NCI-H128 (cell line): Measurements from ENCODE around the gene CERS1.

ENCODE experiments used
- DNase-seq: peaks from one replicate; lab custom pipeline; 2025; ENCODE audit not compliant: unreplicated experiment; lab: John Stamatoyannopoulos, UW

Gene CERS1

DNA sequence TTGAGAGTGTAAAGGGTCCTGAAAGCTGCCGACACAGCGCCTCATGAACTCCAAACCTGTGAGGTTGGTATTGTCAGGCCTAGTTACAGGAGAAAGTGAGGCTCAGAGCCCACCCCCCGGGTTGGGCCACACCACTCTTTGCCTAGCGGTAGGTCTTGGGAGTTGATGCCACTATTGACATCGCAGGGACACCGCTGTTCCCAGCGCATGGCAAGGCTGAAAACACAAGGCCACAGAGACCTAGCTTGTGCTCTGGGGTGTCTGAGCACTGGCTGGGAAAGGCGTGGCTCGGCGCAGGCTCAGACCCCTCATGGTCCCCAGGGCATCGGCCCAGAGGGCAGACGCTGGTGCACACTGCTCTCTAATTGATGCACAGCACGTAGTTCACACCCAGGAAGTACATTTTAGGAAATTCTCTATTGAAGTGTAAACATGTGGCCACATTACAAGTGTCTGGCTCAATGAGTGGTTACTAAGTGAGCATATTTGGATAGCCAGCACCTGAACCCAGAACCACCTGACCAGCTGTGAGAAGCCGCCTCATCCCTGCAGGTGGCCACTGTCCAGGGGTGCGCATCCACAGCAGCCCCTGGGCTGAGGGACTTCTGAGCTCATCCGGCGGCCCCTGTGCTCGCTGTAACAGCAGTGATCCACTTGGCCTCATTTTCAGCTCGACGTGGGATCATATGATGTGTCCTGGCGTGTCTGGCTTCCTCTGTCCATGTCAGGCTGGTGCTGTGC lies 36.9 kb downstream of the CERS1 start:
- no peak for DNase-seq

DNA sequence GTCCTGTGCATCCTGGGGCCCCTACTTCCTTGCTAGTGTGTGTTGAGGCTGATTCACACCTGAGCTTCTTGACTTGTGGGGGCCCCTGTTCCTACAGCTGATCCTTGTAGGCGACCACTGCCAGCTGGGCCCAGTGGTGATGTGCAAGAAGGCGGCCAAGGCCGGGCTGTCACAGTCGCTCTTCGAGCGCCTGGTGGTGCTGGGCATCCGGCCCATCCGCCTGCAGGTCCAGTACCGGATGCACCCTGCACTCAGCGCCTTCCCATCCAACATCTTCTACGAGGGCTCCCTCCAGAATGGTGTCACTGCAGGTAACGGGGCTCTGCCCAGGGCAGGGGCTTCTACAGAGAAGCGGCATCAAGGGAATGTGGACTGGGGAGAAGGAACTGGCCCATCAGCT lies 38.7 kb downstream of the CERS1 start:
- DNase-seq, result no peak

DNA sequence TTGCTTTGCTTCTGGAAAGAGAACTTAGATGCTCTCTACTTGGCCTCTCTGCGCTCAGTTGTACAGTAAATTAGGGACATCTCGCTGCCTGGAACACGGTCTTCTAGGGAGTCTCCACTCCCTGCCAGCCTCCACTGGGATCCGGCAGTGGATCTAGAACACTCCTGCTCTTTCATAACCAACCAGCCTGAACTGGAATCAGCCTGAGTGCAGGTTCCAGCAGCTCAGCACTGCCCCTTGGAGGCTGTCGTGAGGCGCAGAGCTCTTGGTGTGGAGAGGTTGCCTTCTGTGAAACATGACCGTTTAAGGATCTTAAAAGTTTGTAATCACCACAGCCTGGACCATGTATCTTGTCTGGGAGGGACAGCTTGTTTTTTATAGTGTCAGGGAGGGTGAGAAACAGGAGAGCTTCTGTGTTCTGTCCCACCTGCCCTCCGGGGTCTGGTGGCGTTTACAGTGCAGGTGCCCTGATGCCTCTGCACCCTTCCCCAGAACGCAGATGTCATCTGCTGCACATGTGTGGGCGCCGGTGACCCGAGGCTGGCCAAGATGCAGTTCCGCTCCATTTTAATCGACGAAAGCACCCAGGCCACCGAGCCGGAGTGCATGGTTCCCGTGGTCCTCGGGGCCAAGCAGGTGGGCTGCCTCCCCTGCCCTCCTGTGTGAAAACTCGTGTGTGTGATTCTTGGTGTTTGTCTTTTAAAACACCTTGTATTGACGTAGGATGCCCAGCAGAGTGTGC lies 39.4 kb downstream of the CERS1 start:
- no peak for DNase-seq

DNA sequence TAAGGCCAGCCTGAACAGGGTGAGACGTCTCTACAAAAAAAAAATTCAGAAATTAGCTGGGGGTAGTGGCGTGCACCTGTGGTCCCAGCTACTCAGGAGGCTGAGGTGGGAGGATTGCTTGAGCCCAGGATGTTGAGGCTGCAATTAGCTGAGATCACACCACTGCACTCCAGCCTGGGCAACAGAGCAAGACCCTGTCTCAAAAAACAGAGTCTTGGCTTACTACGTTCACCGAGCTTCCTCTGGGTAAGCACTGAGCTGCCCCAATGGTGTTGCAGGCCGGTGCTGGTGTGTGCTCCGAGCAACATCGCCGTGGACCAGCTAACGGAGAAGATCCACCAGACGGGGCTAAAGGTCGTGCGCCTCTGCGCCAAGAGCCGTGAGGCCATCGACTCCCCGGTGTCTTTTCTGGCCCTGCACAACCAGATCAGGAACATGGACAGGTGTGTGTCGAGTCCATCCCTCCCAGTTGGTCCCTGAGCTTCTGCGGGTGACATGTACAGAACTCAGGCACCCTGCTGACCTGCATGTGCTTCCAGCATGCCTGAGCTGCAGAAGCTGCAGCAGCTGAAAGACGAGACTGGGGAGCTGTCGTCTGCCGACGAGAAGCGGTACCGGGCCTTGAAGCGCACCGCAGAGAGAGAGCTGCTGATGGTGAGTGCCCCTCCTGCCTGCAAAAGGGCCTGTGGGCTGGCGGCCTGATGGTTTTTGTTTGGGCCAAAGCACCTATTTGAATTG lies 40.1 kb downstream of the CERS1 start:
- no peak for DNase-seq

DNA sequence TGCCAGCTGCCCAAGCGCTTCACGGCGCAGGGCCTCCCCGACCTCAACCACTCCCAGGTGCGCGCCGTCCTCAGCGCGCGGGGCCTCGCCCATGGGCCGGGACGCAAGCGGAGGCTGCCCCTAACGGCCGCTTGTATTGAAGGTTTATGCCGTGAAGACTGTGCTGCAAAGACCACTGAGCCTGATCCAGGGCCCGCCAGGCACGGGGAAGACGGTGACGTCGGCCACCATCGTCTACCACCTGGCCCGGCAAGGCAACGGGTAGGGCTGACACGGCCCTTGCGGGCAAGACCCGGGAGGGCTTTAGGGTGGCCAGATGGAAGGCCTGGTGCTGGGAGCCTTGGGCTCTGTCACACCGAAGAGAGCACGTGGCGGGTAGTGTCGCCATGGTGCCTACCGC lies 41.0 kb downstream of the CERS1 start:
- no peak for DNase-seq

DNA sequence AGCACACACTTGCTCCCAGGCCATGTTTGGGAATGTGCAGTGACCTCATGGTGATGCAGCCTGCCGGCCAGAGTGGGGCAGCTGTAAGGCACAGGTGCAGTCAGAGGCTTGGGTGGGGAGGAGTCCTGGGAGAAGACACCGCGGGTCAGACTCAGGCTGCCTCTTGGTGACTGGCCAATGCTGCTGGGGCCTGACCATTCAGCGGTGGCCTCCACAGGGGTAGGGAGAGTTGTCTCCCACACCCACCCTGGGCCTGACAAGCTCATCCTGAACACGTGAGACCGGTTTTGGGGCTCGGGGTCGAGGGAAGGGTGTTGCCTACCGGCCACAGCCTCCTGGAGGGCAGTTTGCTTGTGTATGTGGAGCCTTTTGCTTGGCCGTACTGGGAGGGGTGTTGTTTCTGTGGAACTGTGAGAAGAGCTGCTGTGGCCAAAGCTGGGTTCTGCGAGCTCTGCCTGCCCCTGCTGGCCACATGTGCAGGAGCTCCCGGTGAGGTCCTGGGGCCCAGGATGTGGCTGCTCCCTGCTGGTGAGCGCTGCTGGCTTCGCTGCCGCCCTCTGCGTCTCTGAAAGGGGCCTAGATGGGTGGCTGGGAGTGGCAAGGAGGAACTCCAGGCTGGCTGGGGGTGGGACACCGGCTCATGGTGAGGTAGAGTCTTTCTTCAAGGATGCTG lies 42.1 kb downstream of the CERS1 start:
- no peak for DNase-seq

DNA sequence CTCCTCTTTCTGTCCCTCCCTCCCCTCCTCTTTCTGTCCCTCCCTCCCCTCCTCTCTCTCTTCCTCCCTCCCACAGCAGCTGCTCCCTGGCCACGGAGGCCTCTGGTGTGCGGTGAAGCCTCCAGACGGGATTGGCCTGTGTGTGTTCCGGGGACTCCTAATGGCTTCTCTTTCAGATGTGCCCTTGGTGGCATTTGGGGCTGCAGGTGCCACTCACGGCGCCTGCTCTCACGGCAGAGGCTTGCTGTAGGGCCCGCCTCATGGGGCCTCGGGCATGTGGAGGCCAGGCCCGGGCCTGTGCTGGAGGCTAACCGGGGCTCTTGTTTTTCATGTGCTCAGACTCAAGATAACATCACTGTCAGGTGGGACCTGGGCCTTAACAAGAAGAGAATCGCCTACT lies 43.3 kb downstream of the CERS1 start:
- DNase-seq, result no peak

DNA sequence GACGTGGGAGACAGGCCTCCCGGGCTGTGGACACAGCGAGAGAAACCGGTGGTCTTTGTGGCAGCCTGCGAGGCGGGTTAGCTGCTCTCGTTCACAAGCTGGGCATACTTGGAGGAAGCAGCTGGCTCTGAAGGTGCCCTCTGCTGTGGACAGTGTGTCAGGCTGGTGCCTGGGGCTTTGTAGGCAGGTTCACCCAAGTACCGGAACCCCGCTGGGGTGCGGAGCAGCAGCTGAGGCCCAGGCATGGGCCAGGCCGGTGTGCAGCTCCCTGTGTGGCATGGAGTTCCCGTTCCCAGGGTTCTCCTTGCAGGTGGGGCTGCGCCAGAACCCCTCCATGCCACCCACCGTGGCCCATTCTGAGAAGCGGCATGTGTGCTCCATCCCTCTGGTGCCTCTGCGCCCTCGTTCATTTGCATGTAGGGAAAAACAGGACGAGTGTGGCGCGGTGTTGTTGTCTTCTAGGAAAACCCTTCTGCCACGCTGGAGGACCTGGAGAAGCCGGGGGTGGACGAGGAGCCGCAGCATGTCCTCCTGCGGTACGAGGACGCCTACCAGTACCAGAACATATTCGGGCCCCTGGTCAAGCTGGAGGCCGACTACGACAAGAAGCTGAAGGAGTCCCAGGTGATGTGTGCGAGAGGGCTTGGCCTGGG lies 44.2 kb downstream of the CERS1 start:
- no peak for DNase-seq

DNA sequence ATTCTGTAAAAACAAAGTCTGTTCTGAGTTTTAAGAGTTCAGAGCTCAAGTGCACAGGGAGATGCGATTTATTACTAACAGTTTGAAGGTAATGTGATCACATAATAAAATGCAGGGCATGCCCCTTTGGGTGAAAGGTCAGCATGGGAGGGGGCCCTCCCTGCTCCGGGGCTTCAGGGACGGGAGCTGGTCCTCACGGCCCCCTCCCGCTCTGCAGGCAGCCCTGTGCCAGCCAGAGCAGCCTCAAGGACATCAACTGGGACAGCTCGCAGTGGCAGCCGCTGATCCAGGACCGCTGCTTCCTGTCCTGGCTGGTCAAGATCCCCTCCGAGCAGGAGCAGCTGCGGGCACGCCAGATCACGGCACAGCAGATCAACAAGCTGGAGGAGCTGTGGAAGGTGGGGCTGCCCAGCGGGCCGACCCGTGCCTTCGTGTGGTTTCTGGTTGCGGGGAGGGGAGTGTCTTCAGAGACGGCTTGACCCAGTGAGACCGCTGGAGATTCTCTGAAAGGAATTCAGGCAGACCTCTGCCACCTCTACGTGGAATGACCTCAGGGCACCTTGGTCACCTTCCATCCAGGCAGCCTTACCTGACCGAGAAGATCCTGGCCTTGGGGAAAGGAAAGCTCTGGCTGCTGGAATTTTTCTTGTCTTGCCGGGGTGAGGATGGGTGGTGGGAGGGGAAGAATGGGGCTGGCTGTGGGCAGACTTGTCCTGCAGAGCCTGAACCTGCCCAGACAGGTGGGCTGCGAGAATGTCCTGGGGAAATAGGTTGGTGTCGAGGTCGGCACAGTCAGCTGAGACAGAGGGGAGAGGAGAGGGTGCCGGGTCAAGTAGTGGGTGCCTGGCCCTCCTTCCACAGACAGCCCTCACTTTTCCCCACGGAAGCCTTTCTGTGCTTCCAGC lies 45.2 kb downstream of the CERS1 start:
- no peak for DNase-seq

DNA sequence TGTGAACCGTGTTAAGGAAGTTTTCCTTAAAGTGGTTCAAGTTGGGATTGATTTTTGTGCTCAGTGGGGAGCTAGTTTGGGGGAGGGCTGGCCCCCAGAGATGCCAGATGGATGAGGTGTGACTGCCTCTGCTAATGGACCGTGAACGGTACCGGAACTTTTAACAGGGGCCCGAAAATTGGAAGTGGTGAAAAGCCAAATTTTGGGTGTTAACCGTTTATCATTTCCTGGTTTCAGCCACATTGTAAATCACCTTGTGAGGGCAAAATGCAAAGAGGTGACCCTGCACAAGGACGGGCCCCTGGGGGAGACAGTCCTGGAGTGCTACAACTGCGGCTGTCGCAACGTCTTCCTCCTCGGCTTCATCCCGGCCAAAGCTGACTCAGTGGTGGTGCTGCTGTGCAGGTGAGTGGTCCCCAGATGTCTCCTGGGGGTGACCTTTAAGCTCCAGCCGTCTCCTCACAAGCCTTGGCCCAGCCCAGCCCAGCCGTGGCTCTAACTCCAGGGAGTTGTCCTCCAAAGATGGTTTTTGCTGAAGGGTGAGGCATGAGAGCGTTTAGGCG lies 46.0 kb downstream of the CERS1 start:
- DNase-seq, result no peak

DNA sequence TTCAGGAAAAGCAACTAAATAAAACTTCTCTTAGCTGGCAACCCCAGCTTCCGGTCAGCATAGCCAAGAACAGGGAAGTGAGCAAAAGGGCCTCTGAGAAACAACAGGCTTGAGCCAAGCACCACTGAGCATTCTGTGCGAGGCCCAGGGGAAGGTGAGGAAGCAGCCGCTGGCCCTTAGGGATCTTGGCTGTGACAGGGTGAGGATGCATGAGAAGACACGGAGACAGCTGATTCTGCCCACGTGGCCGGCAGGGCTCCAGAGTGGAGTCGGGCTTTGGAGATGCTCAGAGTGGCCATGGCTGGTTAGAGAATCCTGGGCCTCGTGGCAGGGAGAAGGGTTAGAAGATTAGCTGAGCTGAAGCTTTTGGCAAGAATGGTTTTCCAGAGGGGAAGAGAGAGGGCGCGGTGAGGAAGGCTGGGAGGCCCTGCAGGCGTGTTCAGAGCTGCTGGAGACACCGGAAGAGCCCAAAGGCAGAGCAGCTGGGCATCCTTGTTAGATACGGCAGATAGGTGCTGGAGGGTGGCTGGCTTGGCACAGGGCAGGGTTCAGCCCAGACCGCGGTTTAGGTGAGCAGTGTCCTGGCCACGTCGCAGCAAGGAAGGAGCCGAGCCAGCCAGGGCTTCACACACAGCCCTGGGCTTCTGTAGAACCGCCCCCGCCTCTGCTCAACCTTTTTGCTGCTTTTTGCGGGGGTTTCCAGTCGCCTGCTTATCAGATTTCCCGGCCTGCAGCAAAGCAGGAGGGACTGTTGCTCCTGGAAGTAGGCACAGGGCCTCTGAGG lies 46.9 kb downstream of the CERS1 start:
- DNase-seq, result no peak

DNA sequence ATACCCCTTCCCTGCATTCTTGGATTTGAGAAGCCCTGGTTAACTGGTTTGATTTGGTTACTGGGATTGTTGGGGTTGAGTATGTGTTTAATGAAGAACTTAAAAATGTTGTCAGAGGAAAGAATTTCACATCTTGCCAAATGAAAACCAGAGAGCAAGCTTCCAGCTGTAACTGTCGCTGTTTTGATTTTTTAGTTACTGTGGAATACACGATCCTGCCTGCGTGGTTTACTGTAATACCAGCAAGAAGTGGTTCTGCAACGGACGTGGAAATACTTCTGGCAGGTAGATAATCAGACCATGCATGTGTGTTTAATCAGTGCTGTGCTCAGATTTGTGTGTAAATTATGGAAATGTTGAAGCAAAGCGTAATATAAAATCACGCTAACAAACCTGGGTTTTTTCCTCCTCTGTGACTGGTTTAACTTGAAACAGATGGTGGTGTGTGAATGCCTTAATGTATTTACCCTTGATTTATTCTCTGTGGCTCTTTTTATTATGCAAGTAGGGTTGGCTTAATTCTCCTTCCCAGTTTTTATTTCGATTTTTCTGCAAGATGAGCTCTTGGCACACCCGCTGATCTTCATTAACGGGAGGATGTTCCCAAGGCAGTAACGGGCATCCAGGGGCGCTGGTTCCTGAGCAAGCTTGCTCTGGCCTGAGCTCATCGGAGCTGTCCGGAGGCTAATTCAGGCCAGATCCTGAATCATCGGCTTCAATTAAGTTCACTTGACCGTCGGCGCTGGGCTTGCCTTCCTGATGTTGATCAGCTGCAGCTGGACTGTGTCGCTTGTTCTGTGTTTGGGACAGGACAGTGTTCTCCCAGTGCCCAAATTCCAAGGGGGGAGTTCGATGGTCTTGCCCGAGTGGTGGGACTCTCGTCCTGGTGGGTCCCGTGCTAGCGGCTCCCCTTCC lies 48.2 kb downstream of the CERS1 start:
- no peak for DNase-seq

DNA sequence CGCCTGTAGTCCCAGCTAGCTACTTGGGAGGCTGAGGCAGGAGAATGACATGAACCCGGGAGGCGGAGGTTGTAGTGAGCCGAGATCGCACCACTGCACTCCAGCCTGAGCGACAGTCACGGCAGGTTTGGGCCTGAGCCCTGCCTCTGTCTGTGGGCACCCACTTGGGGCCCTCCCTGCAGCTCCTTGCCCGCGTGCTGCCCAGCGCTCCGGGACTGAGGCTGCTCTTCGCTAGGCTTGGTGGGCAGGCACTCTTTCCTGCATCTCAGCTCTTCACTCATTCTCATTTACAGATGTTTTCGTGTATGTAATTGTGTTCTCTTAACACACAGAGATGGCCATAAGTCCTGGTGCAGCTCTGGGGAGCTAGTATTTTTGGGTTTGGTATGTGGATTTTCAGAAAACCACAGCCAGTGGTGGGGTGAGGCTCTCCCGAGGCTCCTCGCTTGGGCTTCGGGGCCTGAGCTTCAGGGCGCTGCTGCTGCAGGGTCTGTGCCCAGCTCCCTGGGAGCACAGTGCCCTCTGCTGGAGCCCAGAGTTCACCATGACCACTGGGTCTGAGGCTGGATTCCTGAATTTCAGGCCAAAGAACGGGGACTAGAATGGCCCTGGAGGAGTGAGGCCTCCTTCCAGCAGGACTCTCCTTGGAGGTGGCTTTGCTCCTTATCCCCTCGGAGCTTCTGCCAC lies 49.0 kb downstream of the CERS1 start:
- DNase-seq, result no peak

DNA sequence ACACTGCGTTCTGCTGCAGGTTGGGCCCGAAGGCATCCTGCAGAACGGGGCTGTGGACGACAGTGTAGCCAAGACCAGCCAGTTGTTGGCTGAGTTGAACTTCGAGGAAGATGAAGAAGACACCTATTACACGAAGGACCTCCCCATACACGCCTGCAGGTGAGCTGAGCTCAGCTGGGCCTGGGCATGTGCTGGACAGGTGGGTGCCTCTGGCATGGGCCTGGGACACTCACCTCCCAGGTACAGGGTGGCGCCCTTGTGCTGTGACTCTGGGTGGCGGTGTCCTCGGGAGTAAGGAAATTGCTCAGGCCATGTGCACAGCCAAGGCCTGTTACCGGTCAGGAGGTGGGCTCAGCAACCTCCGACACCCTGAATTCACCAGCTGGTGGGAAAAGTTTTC lies 50.0 kb downstream of the CERS1 start:
- DNase-seq, result no peak

DNA sequence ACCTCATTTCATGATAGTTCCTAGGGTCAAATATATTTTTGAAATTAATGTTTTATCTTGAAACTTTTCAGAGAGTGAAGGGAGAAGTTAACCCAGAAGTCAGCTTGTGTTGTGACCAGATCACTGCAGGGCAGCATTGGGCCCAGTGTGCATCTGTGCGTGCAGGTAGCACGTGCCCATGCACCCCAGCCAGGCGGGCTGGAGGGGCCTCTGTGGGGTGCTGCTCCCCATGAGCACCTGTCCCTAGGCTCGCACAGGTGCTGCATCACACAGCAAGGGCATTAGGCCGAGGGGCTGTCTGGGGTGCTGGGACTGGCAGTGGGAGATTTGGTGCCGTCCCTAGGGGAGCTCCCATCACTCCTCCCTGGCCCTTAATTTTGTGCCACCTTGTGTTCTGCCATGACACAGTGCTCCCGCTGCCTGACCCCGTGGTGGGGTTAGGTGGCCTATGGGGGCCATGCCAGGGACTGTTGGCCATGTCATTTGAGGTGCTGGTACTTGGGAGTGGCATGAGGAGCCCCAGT lies 51.1 kb downstream of the CERS1 start:
- DNase-seq, result no peak

DNA sequence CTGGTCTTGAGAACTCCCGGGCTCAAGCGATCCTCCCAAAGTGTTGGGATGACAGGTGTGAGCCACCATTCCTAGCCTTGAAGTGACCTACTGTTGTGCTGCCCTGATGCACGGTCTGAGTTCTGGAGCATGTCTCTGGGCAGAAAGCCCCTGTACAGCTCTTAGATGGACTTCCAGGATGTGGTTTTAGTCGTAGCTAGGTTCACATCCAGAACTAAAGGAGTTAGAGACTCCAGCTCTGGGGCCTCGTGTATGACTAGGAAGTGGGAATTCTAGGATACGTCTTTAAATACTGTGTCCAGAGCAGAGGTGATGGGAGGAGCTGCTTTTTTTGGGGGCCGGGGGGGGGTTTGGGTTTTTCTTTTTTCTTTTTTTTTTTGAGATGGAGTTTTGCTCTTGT lies 52.0 kb downstream of the CERS1 start:
- no peak for DNase-seq

DNA sequence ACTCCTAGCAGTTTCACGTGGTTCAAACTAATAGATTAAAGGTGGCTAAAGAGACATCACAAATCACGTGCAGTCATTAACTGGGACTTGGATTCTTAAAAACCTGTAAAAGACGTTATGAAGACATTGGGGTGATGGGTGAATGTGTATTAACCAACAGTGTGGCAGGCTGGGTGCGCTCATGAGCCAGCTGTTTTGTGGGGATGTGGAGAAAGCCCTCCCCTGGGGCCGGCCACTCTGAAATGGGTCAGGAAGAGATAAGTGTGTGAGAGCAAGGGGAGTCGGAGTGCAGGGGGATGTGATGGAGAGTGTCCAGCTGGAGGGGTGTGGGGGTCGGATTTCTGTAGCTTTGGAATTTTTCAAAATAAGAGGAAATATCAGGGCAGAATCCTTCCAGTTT lies 53.8 kb downstream of the CERS1 start:
- no peak for DNase-seq
